H1 (cell line): ENCODE data around the gene ITFG2. TPM values are rescaled to one million over a fixed set of nuclear protein-coding genes. Genes with fewer than 3 reads are reported as not detected.
A peak's percentile ranks its signal among the peaks of the same experiment; 100 is the strongest.

Experiments
- CTCF ChIA-PET: fragments of 300-600 bp; sonication (Branson Sonifier 250); formaldehyde crosslinking; loops from one replicate; lab custom pipeline; 2021; ENCODE audit not compliant: partially characterized antibody; lab: Charles Lee
- POLR2A ChIA-PET: fragments of 300-600 bp; sonication (Branson Sonifier 250); formaldehyde crosslinking; loops from one replicate; lab custom pipeline; 2021; ENCODE audit warnings: inconsistent platforms; ENCODE audit not compliant: partially characterized antibody; lab: Charles Lee
- DNase-seq, 2 experiments: peaks; one replicate each; pipeline versions ENCODE4 v3.0.0 to v3.0.0-alpha.2; 2010 to 2022; ENCODE audit warnings: low spot score in 2 of 2, low read depth in 1 of 2, mixed read lengths in 1 of 2
- FAIRE-seq: peaks from 2 replicates; lab custom pipeline; 2011; peaks lifted over from hg19 to GRCh38; lab: Jason Lieb, UNC
- H2AFZ ChIP-seq: 2 replicates; pipeline ENCODE4 v1.8.1; 2012; ENCODE audit warnings: low read length, inconsistent platforms
- H2AK5ac ChIP-seq: 2 replicates; pipeline ENCODE4 v1.6.1; 2013; ENCODE audit warnings: low read depth, low read length
- H2BK120ac ChIP-seq: replicated peaks from 2 replicates; pipeline ENCODE3; 2013; ENCODE audit warnings: low read depth, low read length, inconsistent platforms
- H2BK12ac ChIP-seq: 2 replicates; pipeline ENCODE4 v1.6.1; 2013; ENCODE audit warnings: low read depth, low read length
- H2BK15ac ChIP-seq: 2 replicates; pipeline ENCODE4 v1.6.1; 2013; ENCODE audit warnings: low read length
- H2BK20ac ChIP-seq: 2 replicates; pipeline ENCODE4 v1.6.1; 2013; ENCODE audit warnings: low read length
- H2BK5ac ChIP-seq: 2 replicates; pipeline ENCODE4 v1.6.1; 2013; ENCODE audit warnings: low read depth, low read length
- H3K14ac ChIP-seq: 2 replicates; pipeline ENCODE4 v1.6.1; 2013; ENCODE audit warnings: inconsistent platforms; ENCODE audit not compliant: insufficient read length
- H3K18ac ChIP-seq: 2 replicates; pipeline ENCODE4 v1.6.1; 2013; ENCODE audit warnings: low read length; ENCODE audit errors: extremely low read depth
- H3K23ac ChIP-seq: 2 replicates; pipeline ENCODE4 v1.6.1; 2013; ENCODE audit warnings: inconsistent platforms; ENCODE audit not compliant: insufficient read length
- H3K23me2 ChIP-seq: 2 replicates; pipeline ENCODE4 v1.6.1; 2013; ENCODE audit warnings: low read depth, low read length
- H3K27ac ChIP-seq: 2 replicates; pipeline ENCODE4 v1.6.1; 2011; ENCODE audit warnings: low read depth, low read length, inconsistent platforms
- H3K27me3 ChIP-seq, 4 experiments: replicated peaks in 1 of 4; 1 replicate in 1 of 4; 2 replicates in 3 of 4; pipeline versions ENCODE4 v1.6.1 to v1.8.1; 2011 to 2013; ENCODE audit warnings: low read length in 3 of 4, mild to moderate bottlenecking in 3 of 4, inconsistent platforms in 2 of 4, mixed read lengths in 2 of 4, moderate library complexity in 1 of 4; ENCODE audit not compliant: control insufficient read depth in 3 of 4, insufficient read depth in 3 of 4; ENCODE audit errors: extremely low read depth in 1 of 4
- H3K36me3 ChIP-seq, 4 experiments: 2 replicates each; pipeline versions ENCODE4 v1.6.1 to v1.8.1; 2011 to 2013; ENCODE audit warnings: mild to moderate bottlenecking in 4 of 4, low read length in 3 of 4, moderate library complexity in 2 of 4, control low read depth in 1 of 4, inconsistent platforms in 1 of 4; ENCODE audit not compliant: insufficient read depth in 4 of 4, control insufficient read depth in 2 of 4
- H3K4ac ChIP-seq: replicated peaks from 2 replicates; pipeline ENCODE3; 2013; ENCODE audit warnings: low read length, low read depth, mixed read lengths, inconsistent platforms; ENCODE audit not compliant: insufficient read length
- H3K4me1 ChIP-seq, 4 experiments: replicated peaks in 1 of 4; 1 replicate in 1 of 4; 2 replicates in 3 of 4; pipeline versions ENCODE4 v1.6.1 to v1.8.1; 2011 to 2013; ENCODE audit warnings: low read length in 3 of 4, inconsistent platforms in 2 of 4, mixed read lengths in 1 of 4; ENCODE audit not compliant: insufficient read depth in 4 of 4, control insufficient read depth in 3 of 4
- H3K4me2 ChIP-seq, 2 experiments: 2 replicates each; pipeline versions ENCODE4 v1.6.1 to v1.8.1; 2011 to 2013; ENCODE audit warnings: low read depth in 2 of 2, low read length in 2 of 2, control low read depth in 1 of 2, inconsistent platforms in 1 of 2, mild to moderate bottlenecking in 1 of 2; ENCODE audit not compliant: insufficient read depth in 1 of 2
- H3K4me3 ChIP-seq, 4 experiments: fragments of 200-600, 300-600 bp in 1 of 4; sonication (generic), shearing (Covaris generic), sonication (Bioruptor Twin) in 1 of 4; 2 replicates each; pipeline versions ENCODE4 v1.5.1 to v1.8.1; 2011 to 2016; ENCODE audit warnings: low read length in 4 of 4, low read depth in 3 of 4, control low read depth in 2 of 4, inconsistent platforms in 2 of 4, mild to moderate bottlenecking in 2 of 4, mixed read lengths in 1 of 4, moderate library complexity in 1 of 4; ENCODE audit not compliant: insufficient read depth in 2 of 4; ENCODE audit errors: extremely low read depth in 1 of 4
- H3K56ac ChIP-seq: replicated peaks from 2 replicates; pipeline ENCODE3; 2013; ENCODE audit warnings: low read depth, mild to moderate bottlenecking, mixed read lengths, low read length, inconsistent platforms; ENCODE audit not compliant: insufficient read length
- H3K79me1 ChIP-seq: 2 replicates; pipeline ENCODE4 v1.6.1; 2013; ENCODE audit warnings: low read depth, low read length, control low read depth
- H3K79me2 ChIP-seq, 2 experiments: 2 replicates each; pipeline versions ENCODE4 v1.6.1 to v1.8.1; 2012 to 2013; ENCODE audit warnings: low read length in 2 of 2, mild to moderate bottlenecking in 2 of 2, inconsistent platforms in 1 of 2; ENCODE audit not compliant: insufficient read depth in 2 of 2, control insufficient read depth in 1 of 2
- H3K9ac ChIP-seq, 4 experiments: replicated peaks in 1 of 4; 1 replicate in 1 of 4; 2 replicates in 3 of 4; pipeline versions ENCODE4 v1.6.1 to v1.8.1; 2011 to 2013; ENCODE audit warnings: low read depth in 3 of 4, low read length in 3 of 4, control low read depth in 2 of 4, mild to moderate bottlenecking in 2 of 4, moderate library complexity in 2 of 4, inconsistent platforms in 1 of 4; ENCODE audit errors: extremely low read depth in 1 of 4
- H3K9me3 ChIP-seq, 2 experiments: 2 replicates each; pipeline versions ENCODE4 v1.6.1 to v1.8.1; 2012 to 2013; ENCODE audit warnings: mild to moderate bottlenecking in 2 of 2, moderate library complexity in 2 of 2, control low read depth in 1 of 2, inconsistent platforms in 1 of 2, low read depth in 1 of 2, low read length in 1 of 2, mixed read lengths in 1 of 2; ENCODE audit not compliant: insufficient read depth in 2 of 2
- H4K20me1 ChIP-seq, 2 experiments: replicated peaks in 1 of 2; 2 replicates each; pipeline versions ENCODE3 to v1.8.1; 2011 to 2013; ENCODE audit warnings: inconsistent platforms in 2 of 2, low read length in 2 of 2, mild to moderate bottlenecking in 1 of 2; ENCODE audit not compliant: insufficient read depth in 2 of 2, control insufficient read depth in 1 of 2
- H4K5ac ChIP-seq: 2 replicates; pipeline ENCODE4 v1.6.1; 2013; ENCODE audit warnings: low read length, low read depth, mixed read lengths, inconsistent platforms; ENCODE audit not compliant: insufficient read length
- H4K8ac ChIP-seq: 2 replicates; pipeline ENCODE4 v1.8.0; 2013; ENCODE audit warnings: mild to moderate bottlenecking, moderate library complexity, low read length, inconsistent platforms; ENCODE audit not compliant: insufficient read depth; ENCODE audit errors: extremely low read depth
- H4K91ac ChIP-seq: replicated peaks from 2 replicates; pipeline ENCODE3; 2013; ENCODE audit warnings: low read length, mixed read lengths, inconsistent platforms; ENCODE audit not compliant: insufficient read length
- JUN ChIP-seq: IDR thresholded peaks from 2 replicates; pipeline ENCODE4 v1.6.1; 2011; ENCODE audit warnings: low read depth, mild to moderate bottlenecking, improper control_type of control experiment, low read length
- KDM5A ChIP-seq: fragments of 200-600 bp; IDR thresholded peaks from 2 replicates; pipeline ENCODE4 v1.7.1; 2012; ENCODE audit warnings: mild to moderate bottlenecking, low read length, inconsistent platforms, mixed read lengths
- SIN3A ChIP-seq, 2 experiments: IDR thresholded peaks in 1 of 2; conservative IDR thresholded peaks in 1 of 2; 2 replicates each; pipeline ENCODE4 v1.6.1; 2011 to 2012; ENCODE audit warnings: low read length in 2 of 2, improper control_type of control experiment in 1 of 2, low read depth in 1 of 2, mild to moderate bottlenecking in 1 of 2
- SP2 ChIP-seq: IDR thresholded peaks from 2 replicates; pipeline ENCODE4 v1.6.1; 2012; ENCODE audit warnings: mild to moderate bottlenecking, low read length, inconsistent platforms
- TEAD4 ChIP-seq: IDR thresholded peaks from 2 replicates; pipeline ENCODE4 v1.6.1; 2012; ENCODE audit warnings: low read depth, low read length, inconsistent platforms, mixed read lengths
- USF2 ChIP-seq: IDR thresholded peaks from 2 replicates; pipeline ENCODE4 v1.6.1; 2011; ENCODE audit warnings: low read length, improper control_type of control experiment
- WGBS, 2 experiments: shearing (Covaris generic) in 1 of 2; methylation state at CpG; one replicate each; pipeline versions ENCODE4 v1.1.6 to v1.1.7; 2013 to 2015; ENCODE audit warnings: low lambda C conversion rate in 2 of 2, mixed read lengths in 2 of 2, inconsistent platforms in 1 of 2, low coverage in 1 of 2, missing lambda C conversion rate in 1 of 2; ENCODE audit not compliant: insufficient replicate concordance in 2 of 2, insufficient coverage in 1 of 2, insufficient read length in 1 of 2; ENCODE audit errors: extremely low coverage in 1 of 2, missing lambda C conversion rate in 1 of 2; 5-methylcytosine and 5-hydroxymethylcytosine counted together
- polyA plus RNA-seq, 7 experiments: library from polyadenylated mRNA; depleted of rRNA in 3 of 7; stranded (reverse) in 5 of 7; unstranded in 2 of 7; fragments of >200 nt in 5 of 7; fragments of 200-250 nt in 2 of 7; gene quantifications; 1 replicate in 5 of 7; 2 replicates in 1 of 7; 4 replicates in 1 of 7; pipeline versions ENCODE4 v1.2.1 to v1.2.3, GENCODE V29; 2011 to 2013; ENCODE audit warnings: missing spikeins in 2 of 7, mixed read lengths in 2 of 7
- total RNA-seq: library from RNA; stranded (reverse); fragmentation: NEBNext Ultra II Directional; extraction: Animal tissue kit (Norgen Biotek cat#: 25700); gene quantifications from 2 replicates; pipeline ENCODE4 v1.2.1, GENCODE V29; 2021

ITFG2 gene
- total and polyA plus RNA-seq, 2 of the 8 experiments (the other 6 are each of a cell fraction or from before 2014, with no cell fraction given) = 15.0 to 22.9 TPM

- Histone ChIP-seq H4K8ac (peak overlapping the region; percentile 59), H3K56ac (no peak overlapping the region), H3K27me3 (no peaks in the 10 kb centered on the region), H2BK5ac (no peak overlapping the region), H3K4ac (no peak overlapping the region), H2BK20ac (no peak overlapping the region), H3K23me2 (no peaks in the 10 kb centered on the region), H3K79me1 (no peaks in the 10 kb centered on the region; the same call in 1 of the 2 replicates), H4K20me1 (peaks cover 0 to 11% of the 10 kb centered on the region in 2 experiments), H3K23ac (no peak overlapping the region), H2BK15ac (no peak overlapping the region), H4K5ac (no peak overlapping the region), H3K4me2 (no peak overlapping the region), H2BK120ac (no peak overlapping the region), H3K9ac (peak overlapping the region in 1 of 4 experiments; percentile 38; a peak in 1 of 7 replicates), H2AFZ (no peak overlapping the region), H3K9me3 (no peaks in the 10 kb centered on the region), H3K14ac (no peak overlapping the region), H3K79me2 (peaks cover 0 to 10% of the 10 kb centered on the region in 2 experiments; a peak in 1 of 4 replicates), H2AK5ac (no peak overlapping the region), H3K4me1 (peaks cover 0 to 11% (median 2%) of the 10 kb centered on the region in 4 experiments; a peak in 4 of 7 replicates), H2BK12ac (no peak overlapping the region; the same call in 1 of the 2 replicates), H3K27ac (no peak overlapping the region), H4K91ac (no peak overlapping the region), H3K4me3 (no peak overlapping the region), H3K36me3 (peaks cover 16 to 53% (median 24%) of the 10 kb centered on the region in 4 experiments), H3K18ac (no peak overlapping the region)
- POLR2A ChIA-PET = interaction anchor here (0.7 to 8.7 kb wide), 5 partner anchors 10 to 61 kb away, joined by 3 to 58 read pairs (median 4); partner anchors contain the start of gene NRIP2
- TF ChIP-seq JUN (no peak), TEAD4 (no peak), USF2 (no peak), SP2 (no peak), KDM5A (no peak), SIN3A (conservative IDR thresholded peaks at IDR 0.05 in 1 of 2, IDR thresholded peaks at IDR 0.05 in 1 of 2; ENCODE audit: low read depth in 1 of 2, low read length in 2 of 2) (no peak)
- CTCF ChIA-PET = interaction anchor here (0.6 to 1.7 kb wide), 6 partner anchors 8 to 214 kb away, joined by 3 to 7 read pairs (median 3); no protein-coding TSS in a partner anchor
- WGBS, 2 experiments = 94% methylated on average over 15 of the region's 15 CpGs; no CpG with 5 or more reads in 1 of the 2 experiments
- no peak for DNase-seq
- no peak for FAIRE-seq
These were observed 7.3 kb downstream of the ITFG2 start for GRCh38 chr12:2819810-2820209.
